ENCODE results near the gene SFN. TPM values are rescaled to one million over a fixed set of nuclear protein-coding genes. Genes with fewer than 3 reads are reported as not detected.

Gene SFN
- total RNA-seq, 4 donors from 2014 or later = 0.38 to 4.9 (median 1.9) TPM; not detected in 1

- ATAC-seq (ENCODE audit: low FRiP score) (no peak), DNase-seq (ENCODE audit: low spot score) (no peak)
- no peak for TF ChIP-seq CTCF (IDR thresholded peaks at IDR 0.05)
These were observed 5.4 kb upstream of the SFN start for GRCh38 chr1:26857473-26858060.

- no peak for ATAC-seq (ENCODE audit: low FRiP score)
- DNase-seq (ENCODE audit: low spot score) = no peak
- TF ChIP-seq CTCF (IDR thresholded peaks at IDR 0.05) = no peak
These were observed 4.8 kb upstream of the SFN start for GRCh38 chr1:26858160-26858559.

GRCh38 chr1:26858891-26859640, 3.9 kb upstream of the SFN start:
- TF ChIP-seq CTCF (IDR thresholded peaks at IDR 0.05) = no peak
- ATAC-seq (ENCODE audit: low FRiP score) (no peak), DNase-seq (ENCODE audit: low spot score) (no peak)

- no peak for TF ChIP-seq CTCF (IDR thresholded peaks at IDR 0.05)
- DNase-seq (ENCODE audit: low spot score) (no peak), ATAC-seq (ENCODE audit: low FRiP score) (no peak)
These were observed 1.7 kb upstream of the SFN start for GRCh38 chr1:26861286-26861701.

GRCh38 chr1:26861889-26862378, 1.0 kb upstream of the SFN start:
- ATAC-seq (ENCODE audit: low FRiP score) = no peak
- TF ChIP-seq CTCF (IDR thresholded peaks at IDR 0.05) = no peak

GRCh38 chr1:26863685-26864077, 732 bp downstream of the SFN start:
- TF ChIP-seq CTCF (IDR thresholded peaks at IDR 0.05) = no peak
- no peak for DNase-seq (ENCODE audit: low spot score)
- no peak for ATAC-seq (ENCODE audit: low FRiP score)

More at GRCh38 chr1:26861889-26862378, 1.0 kb upstream of the SFN start:
- DNase-seq (ENCODE audit: low spot score) = no peak
